ENCODE data around the gene ZNF438.

GRCh38 chr10:31010062-31010461 is 21.6 kb downstream of the ZNF438 start:
- TF ChIP-seq, protein P1, sequence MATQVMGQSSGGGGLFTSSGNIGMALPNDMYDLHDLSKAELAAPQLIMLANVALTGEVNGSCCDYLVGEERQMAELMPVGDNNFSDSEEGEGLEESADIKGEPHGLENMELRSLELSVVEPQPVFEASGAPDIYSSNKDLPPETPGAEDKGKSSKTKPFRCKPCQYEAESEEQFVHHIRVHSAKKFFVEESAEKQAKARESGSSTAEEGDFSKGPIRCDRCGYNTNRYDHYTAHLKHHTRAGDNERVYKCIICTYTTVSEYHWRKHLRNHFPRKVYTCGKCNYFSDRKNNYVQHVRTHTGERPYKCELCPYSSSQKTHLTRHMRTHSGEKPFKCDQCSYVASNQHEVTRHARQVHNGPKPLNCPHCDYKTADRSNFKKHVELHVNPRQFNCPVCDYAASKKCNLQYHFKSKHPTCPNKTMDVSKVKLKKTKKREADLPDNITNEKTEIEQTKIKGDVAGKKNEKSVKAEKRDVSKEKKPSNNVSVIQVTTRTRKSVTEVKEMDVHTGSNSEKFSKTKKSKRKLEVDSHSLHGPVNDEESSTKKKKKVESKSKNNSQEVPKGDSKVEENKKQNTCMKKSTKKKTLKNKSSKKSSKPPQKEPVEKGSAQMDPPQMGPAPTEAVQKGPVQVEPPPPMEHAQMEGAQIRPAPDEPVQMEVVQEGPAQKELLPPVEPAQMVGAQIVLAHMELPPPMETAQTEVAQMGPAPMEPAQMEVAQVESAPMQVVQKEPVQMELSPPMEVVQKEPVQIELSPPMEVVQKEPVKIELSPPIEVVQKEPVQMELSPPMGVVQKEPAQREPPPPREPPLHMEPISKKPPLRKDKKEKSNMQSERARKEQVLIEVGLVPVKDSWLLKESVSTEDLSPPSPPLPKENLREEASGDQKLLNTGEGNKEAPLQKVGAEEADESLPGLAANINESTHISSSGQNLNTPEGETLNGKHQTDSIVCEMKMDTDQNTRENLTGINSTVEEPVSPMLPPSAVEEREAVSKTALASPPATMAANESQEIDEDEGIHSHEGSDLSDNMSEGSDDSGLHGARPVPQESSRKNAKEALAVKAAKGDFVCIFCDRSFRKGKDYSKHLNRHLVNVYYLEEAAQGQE (IDR thresholded peaks at IDR 0.05; ENCODE audit: low read depth), result no peak
- no peak for TF ChIP-seq YY1 (IDR thresholded peaks at IDR 0.05; ENCODE audit: low read depth)
- TF ChIP-seq NFIC (IDR thresholded peaks at IDR 0.05), result no peak
- TF ChIP-seq EGR1 (IDR thresholded peaks at IDR 0.05), result no peak
- no peak for TF ChIP-seq EP300 (IDR thresholded peaks at IDR 0.05; ENCODE audit: borderline replicate concordance)
- no peak for TF ChIP-seq CEBPB (IDR thresholded peaks at IDR 0.05)
- TF ChIP-seq RAD21 (IDR thresholded peaks at IDR 0.05; ENCODE audit: low read depth), result no peak
- TF ChIP-seq, protein P2, sequence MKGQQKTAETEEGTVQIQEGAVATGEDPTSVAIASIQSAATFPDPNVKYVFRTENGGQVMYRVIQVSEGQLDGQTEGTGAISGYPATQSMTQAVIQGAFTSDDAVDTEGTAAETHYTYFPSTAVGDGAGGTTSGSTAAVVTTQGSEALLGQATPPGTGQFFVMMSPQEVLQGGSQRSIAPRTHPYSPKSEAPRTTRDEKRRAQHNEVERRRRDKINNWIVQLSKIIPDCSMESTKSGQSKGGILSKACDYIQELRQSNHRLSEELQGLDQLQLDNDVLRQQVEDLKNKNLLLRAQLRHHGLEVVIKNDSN (IDR thresholded peaks at IDR 0.05), result no peak
- no peak for TF ChIP-seq CREB1 (IDR thresholded peaks at IDR 0.05; ENCODE audit: low read depth)
- TF ChIP-seq, protein P3, sequence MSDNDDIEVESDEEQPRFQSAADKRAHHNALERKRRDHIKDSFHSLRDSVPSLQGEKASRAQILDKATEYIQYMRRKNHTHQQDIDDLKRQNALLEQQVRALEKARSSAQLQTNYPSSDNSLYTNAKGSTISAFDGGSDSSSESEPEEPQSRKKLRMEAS (IDR thresholded peaks at IDR 0.05), result no peak
- TF ChIP-seq TAF1 (IDR thresholded peaks at IDR 0.05; ENCODE audit: low read depth), result no peak
- no peak for TF ChIP-seq TEAD4 (IDR thresholded peaks at IDR 0.05)
- TF ChIP-seq FOXM1 (IDR thresholded peaks at IDR 0.05; ENCODE audit: borderline replicate concordance, low read depth), result no peak
- no peak for TF ChIP-seq TCF12 (IDR thresholded peaks at IDR 0.05; ENCODE audit: low read depth)

Data from Ishikawa (cell line).